Measurements from ENCODE around the gene HMCN1.

DNA sequence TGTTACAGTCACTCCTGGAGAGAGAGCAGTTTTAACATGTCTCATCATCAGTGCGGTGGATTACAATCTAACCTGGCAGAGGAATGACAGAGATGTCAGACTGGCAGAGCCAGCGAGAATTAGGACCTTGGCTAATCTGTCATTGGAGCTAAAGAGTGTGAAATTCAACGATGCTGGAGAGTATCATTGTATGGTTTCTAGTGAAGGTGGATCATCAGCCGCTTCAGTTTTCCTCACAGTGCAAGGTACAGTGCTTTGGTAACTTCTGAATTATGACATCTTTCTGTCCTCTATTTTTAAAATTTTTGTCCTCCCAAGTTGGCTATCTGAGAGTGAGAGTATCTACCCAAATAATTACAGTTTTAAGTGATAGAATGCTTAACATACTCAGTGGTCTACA is 199.4 kb downstream of the HMCN1 start:
- TF ChIP-seq, protein P1, sequence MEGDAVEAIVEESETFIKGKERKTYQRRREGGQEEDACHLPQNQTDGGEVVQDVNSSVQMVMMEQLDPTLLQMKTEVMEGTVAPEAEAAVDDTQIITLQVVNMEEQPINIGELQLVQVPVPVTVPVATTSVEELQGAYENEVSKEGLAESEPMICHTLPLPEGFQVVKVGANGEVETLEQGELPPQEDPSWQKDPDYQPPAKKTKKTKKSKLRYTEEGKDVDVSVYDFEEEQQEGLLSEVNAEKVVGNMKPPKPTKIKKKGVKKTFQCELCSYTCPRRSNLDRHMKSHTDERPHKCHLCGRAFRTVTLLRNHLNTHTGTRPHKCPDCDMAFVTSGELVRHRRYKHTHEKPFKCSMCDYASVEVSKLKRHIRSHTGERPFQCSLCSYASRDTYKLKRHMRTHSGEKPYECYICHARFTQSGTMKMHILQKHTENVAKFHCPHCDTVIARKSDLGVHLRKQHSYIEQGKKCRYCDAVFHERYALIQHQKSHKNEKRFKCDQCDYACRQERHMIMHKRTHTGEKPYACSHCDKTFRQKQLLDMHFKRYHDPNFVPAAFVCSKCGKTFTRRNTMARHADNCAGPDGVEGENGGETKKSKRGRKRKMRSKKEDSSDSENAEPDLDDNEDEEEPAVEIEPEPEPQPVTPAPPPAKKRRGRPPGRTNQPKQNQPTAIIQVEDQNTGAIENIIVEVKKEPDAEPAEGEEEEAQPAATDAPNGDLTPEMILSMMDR (conservative IDR thresholded peaks at IDR 0.05; ENCODE audit: low read depth in 2 of 2): no peak
- TF ChIP-seq EZH2phosphoT487 (IDR thresholded peaks at IDR 0.05; ENCODE audit: unreplicated experiment) (no peak), EZH2 (IDR thresholded peaks at IDR 0.05; ENCODE audit: low read depth, unreplicated experiment) (no peak)
- TF ChIP-seq, protein P2, sequence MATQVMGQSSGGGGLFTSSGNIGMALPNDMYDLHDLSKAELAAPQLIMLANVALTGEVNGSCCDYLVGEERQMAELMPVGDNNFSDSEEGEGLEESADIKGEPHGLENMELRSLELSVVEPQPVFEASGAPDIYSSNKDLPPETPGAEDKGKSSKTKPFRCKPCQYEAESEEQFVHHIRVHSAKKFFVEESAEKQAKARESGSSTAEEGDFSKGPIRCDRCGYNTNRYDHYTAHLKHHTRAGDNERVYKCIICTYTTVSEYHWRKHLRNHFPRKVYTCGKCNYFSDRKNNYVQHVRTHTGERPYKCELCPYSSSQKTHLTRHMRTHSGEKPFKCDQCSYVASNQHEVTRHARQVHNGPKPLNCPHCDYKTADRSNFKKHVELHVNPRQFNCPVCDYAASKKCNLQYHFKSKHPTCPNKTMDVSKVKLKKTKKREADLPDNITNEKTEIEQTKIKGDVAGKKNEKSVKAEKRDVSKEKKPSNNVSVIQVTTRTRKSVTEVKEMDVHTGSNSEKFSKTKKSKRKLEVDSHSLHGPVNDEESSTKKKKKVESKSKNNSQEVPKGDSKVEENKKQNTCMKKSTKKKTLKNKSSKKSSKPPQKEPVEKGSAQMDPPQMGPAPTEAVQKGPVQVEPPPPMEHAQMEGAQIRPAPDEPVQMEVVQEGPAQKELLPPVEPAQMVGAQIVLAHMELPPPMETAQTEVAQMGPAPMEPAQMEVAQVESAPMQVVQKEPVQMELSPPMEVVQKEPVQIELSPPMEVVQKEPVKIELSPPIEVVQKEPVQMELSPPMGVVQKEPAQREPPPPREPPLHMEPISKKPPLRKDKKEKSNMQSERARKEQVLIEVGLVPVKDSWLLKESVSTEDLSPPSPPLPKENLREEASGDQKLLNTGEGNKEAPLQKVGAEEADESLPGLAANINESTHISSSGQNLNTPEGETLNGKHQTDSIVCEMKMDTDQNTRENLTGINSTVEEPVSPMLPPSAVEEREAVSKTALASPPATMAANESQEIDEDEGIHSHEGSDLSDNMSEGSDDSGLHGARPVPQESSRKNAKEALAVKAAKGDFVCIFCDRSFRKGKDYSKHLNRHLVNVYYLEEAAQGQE (IDR thresholded peaks at IDR 0.05; ENCODE audit: unreplicated experiment): no peak
